GM19240 (cell line): Measurements from ENCODE around the gene DGKQ.

Experiments used
- DNase-seq: peaks from one replicate; pipeline ENCODE4 v3.0.0; 2011; ENCODE audit warnings: low spot score; ENCODE audit not compliant: insufficient read length

Gene DGKQ

GRCh38 chr4:962231-963208 lies 10.8 kb downstream of the DGKQ start:
- DNase-seq = no peak

- DNase-seq = no peak
Measured at GRCh38 chr4:961351-962230, 11.8 kb downstream of the DGKQ start.

GRCh38 chr4:960636-961350 lies 12.6 kb downstream of the DGKQ start:
- no peak for DNase-seq

GRCh38 chr4:960140-960635 lies 13.2 kb downstream of the DGKQ start:
- no peak for DNase-seq

- DNase-seq = no peak
Measured at GRCh38 chr4:959338-960139, 13.8 kb downstream of the DGKQ start.

GRCh38 chr4:958696-959337 lies 14.6 kb downstream of the DGKQ start:
- DNase-seq = no peak

GRCh38 chr4:958314-958665 lies 15.1 kb downstream of the DGKQ start:
- no peak for DNase-seq

GRCh38 chr4:957581-958313 lies 15.6 kb downstream of the DGKQ start:
- no peak for DNase-seq

- DNase-seq = no peak
Measured at GRCh38 chr4:957231-957580, 16.2 kb downstream of the DGKQ start.

- no peak for DNase-seq
Measured at GRCh38 chr4:956531-957230, 16.7 kb downstream of the DGKQ start.

GRCh38 chr4:955931-956381 lies 17.4 kb downstream of the DGKQ start:
- no peak for DNase-seq

GRCh38 chr4:955161-955921 lies 18.0 kb downstream of the DGKQ start:
- no peak for DNase-seq

- DNase-seq = no peak
Measured at GRCh38 chr4:954211-955020, 19.0 kb downstream of the DGKQ start.

GRCh38 chr4:953574-953915 lies 19.8 kb downstream of the DGKQ start:
- DNase-seq = no peak

GRCh38 chr4:952881-953573 lies 20.3 kb downstream of the DGKQ start:
- no peak for DNase-seq

- no peak for DNase-seq
Measured at GRCh38 chr4:951594-952468, 21.5 kb downstream of the DGKQ start.
